HG02588 (cell line): ENCODE data around the gene SYCP1.
"Not testable (repeated sequence)": the region's sequence is repeated elsewhere in the genome, so short reads cannot be mapped to it uniquely, and the experiment has no call there.

Source experiments
- ATAC-seq: cut with Tn5 transposase; IDR thresholded peaks from one replicate; pipeline ENCODE4 v1.9.1; 2021; ENCODE audit warnings: mild to moderate bottlenecking, moderate library complexity; ENCODE audit not compliant: unreplicated experiment

The SYCP1 gene

DNA sequence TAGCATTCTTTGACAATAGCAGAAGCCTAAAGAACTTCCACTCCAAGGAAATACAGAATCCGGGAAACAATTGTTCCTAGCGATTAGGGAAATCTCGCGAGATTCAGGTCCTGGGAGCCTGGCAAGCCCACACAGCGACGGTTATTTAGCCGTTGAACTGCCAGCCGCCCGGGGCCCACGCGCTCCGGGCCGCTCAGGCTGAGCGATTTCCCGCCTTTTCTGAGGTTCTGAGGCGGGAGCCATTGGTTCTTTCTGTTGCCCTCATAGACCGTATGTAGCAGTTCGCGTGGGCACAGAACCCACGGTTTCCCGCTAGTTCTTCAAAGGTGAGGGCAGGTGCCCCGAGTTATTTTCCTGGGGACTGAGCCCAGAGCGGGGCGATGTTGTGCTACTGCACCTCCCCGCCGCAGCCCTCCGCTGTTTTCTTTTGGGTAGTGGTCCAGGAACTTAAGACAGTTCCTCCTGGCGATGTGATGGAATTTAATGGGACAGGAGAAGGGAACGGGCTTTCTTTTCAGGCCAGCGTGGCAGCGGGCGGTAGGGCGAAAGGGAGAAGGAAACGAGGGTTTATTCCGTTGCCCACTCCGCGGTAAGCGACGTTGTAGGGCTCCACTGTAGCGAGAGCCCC lies at the start of gene SYCP1:
SYCP1 (plus strand) TSS at position 171 of the 628 bp plus-strand sequence. CDS start 602 bp downstream, outside the sequence.
- ATAC-seq = no peak

GRCh38 chr1:114819869-114820268 lies 34.8 kb upstream of the SYCP1 start:
- no peak for ATAC-seq

DNA sequence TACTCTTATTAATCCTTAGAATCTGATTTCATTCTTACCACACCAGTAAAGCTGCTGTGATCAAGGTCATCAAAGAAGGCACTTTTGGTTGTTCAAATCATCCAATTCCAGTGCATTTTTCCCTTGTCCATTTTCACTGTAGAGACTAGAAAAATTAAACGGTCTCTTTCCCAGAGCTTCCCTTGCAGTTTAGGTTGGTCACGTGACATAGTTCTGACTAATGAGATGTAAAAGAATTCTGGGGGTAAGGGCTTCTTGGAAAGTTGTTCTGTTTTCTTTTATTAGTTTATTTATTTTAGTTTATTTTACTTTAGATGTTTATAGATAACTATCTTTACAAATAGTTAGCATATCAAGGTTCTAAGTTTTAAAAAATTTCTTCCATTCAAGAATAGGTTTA lies 34.3 kb upstream of the SYCP1 start:
- ATAC-seq = no peak

DNA sequence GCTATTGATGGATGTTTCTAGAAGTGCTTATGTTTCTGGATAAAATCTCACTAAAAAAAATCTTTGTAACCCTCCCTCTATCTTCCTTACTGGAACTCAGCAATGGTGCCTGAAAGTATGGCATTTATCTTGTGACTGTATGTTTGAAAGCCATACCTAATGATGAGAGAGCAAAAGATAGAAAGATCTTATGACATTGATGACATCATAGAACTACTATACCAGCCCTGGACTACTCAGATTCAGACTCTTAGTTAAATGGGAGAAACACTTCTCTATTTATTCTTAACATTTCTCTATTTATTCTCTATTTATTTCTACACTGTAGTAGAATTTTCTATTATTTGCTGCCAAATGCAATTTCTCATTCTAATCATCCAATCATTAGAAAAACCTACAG lies 32.7 kb upstream of the SYCP1 start:
- no peak for ATAC-seq

DNA sequence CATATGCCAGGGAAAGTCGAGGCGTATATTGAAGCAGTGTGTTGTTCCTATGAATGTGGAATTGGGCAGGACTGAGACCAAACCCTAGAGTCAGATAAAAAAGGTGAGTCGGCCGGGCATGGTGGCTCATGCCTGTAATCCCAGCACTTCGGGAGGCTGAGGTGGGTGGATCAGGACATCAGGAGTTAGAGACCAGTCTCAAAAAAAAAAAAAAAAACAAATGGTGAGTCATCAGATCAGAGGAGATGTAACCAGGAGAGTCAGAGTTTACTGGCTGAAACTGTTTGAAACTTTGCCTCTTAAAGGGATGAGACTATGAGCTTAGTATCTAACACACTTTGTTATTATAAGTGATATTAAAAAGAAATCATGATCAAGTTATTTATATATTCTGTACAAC lies 26.4 kb upstream of the SYCP1 start:
- no peak for ATAC-seq

- ATAC-seq = not testable (repeated sequence)
Measured at GRCh38 chr1:114830075-114830474, 24.6 kb upstream of the SYCP1 start.

DNA sequence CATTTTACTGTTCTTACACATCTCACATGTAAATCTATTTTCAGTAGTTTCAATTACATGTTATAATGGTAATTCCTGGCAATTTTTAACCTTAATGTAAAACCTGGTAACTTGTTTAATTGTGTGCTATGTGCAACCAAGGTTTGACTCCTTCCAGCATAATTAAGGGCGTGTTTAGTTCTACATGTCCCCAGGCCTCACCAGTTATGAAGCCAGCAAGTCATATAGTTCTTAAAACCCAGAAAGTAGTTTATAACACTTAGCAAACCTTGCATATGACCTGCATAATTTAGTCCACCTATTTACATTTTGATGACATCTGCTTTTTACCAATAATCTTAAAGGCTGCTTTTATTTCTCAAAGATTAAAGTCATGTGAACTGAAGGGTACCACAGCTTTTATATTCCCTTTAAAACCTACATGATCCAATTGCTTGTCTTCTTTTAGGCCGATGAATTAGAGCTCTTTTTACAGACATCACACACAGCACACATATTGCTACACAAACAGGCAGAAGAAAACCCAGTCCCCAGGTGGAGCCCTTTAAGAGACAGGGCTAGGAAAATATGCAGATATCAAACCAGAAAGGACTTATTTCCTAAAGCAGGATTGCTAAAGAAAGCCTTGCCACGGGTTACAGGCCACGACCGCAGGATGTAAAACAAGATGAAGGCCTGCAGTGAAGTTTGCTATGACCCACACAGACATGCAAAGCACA lies 23.2 kb upstream of the SYCP1 start:
- ATAC-seq = no peak

DNA sequence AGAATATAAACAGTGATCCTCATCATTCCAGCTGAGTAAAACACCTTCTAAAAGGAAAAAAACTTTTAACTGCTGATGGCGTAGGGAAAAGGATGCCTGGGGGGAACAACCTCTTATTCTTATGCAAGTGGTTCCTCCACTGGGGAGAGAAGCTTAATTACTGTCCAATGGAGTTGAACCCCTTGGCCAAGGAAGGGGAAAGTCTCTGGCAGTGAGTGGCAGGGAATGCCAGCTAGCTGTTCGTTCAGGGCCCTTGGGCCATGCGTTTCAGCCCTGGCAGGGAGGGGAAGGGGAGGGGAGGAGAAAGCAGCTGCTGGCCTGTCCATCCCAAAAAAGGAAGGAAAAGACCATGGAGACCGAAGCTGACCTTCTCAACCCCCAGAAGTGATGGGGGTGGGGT lies 22.6 kb upstream of the SYCP1 start:
- ATAC-seq = no peak

GRCh38 chr1:114833421-114833820 lies 21.2 kb upstream of the SYCP1 start:
- ATAC-seq = no peak

GRCh38 chr1:114844270-114844669 lies 10.4 kb upstream of the SYCP1 start:
- ATAC-seq = no peak

- ATAC-seq = no peak
Measured at GRCh38 chr1:114853584-114853983, 1.1 kb upstream of the SYCP1 start.

DNA sequence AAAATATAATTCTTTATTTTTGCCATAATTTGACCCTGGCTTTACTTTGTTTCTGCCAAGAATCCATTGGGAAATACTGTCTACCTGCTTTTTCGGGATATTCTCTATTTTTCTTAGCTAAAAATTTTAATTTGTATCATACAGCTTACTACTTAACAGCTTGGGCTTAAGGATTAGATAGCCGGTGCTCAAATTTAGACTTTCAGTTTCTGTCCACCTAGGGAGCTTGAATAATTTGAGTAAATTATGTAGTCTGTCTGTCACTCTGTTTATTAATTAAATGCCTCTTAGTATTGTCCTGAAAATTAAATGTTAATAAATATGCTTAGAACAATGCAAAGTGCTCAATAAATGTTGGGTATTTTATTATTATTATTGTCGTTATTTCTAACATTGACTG lies 6.7 kb downstream of the SYCP1 start:
- no peak for ATAC-seq

- ATAC-seq = no peak
Measured at GRCh38 chr1:114892194-114892918, 37.7 kb downstream of the SYCP1 start.

- ATAC-seq = no peak
Measured at GRCh38 chr1:114896795-114897194, 42.1 kb downstream of the SYCP1 start.

DNA sequence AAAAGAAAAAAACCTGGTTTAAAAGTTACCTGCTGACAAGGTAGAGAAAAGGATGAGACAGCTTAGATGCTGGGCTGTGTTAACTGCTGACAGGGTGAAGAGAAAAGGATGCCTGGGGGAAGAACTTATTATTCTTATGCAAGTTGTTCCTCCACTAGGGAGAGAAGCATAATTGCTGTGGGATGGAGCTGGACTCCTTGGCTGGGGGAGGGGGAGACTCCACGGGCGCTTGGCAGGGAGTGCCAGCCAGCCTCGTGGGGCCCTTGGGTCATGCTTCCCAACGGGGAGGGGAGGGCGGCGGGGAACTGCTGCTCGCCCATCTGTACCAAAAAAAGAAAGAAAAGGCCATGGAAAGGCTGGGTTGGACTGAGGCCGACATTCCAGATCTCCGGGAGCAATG lies 47.2 kb downstream of the SYCP1 start:
- no peak for ATAC-seq

GRCh38 chr1:114902343-114902742 lies 47.7 kb downstream of the SYCP1 start:
- no peak for ATAC-seq

DNA sequence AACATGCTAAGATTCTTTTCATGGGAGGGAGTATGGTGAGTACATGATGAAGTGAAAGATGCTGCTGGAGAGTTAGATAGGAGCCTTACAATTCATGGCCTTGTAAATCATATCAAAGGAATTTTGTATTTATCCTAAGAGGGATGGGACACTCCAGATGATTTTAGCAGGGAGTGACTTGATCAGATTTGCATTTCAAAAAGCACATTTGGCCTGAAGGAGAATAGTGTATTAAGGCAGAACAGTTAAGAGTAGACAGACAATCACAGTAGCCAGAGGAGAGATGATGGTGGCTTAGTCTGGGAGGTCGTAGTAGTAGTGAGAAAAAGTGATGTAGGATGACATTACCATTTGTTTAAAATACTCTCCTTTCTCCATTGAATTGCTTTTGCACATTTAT lies 48.8 kb downstream of the SYCP1 start:
- ATAC-seq = no peak

DNA sequence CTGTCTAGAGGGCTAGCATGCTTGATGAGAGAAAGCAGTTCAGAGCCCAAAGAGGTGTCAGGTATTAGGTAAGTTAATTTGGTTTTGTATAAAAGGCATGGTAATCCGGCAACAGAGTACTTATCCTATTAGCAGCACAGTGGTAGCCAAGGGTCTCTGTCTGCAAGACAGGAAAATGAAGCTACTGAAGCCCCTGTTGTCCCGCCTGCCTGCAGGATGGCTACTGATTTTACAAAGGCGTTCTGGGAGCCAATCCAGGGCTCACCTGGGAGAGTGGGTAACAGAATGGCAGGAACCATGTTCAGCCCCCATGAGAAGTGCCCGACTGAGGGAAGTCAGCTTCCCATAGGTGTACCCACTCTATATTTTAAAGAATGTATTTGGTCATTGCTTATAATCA lies 61.1 kb downstream of the SYCP1 start:
- not testable (repeated sequence) for ATAC-seq

DNA sequence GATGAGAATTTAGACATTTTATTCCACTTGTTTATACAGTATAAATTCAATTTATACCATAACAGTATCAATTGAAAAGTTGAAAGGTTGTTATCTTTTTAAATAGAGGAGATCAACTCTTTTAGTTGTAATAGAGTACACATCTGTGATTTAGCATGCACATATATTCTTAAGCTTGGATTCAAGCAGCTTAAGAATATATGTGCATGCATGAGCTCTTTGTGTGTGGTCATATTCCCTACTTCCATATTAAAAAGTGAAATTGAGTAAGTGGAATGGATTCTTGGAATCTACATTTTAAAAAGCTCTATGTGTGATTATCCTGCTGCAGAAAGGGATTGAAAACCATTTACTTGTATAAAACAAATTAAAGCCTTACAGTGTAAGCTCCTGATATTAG lies 71.9 kb downstream of the SYCP1 start:
- ATAC-seq = no peak

DNA sequence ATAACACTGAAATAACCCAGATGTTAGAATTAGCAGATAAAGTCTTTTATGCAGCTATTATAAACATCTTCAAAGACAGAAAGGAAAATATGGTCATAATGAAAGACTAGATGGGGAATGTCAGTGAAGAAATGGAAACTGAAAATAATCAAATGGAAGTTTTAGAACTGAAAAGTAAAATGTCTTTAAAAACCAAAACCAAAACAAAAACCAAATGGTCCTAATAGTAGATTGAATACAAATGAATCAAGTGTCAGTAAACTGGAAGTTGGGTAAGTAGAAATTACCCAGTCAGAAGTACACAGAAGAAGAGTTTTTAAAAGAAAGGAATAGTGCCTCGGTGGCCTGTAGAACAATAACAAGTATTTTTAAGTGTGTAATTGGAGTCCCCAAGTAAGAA lies 72.7 kb downstream of the SYCP1 start:
- no peak for ATAC-seq

GRCh38 chr1:114956570-114956969 lies 101.9 kb downstream of the SYCP1 start:
- ATAC-seq = no peak

DNA sequence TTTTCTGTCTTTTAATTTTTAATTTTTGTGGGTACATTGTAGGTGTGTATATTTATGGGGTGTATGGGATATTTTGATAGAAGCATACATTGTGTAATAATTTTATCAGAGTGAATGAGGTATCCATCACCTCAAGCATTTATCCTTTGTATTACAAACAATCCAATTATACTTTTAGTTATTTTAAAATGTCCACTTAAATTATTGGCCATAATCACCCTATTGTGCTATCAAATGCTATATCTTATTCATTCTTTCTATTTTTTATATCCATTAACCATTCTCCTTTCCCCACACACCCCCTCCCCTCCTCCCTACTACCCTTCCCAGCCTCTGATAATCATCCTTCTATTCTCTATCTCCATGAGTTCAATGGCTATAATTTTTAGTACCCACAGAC lies 104.8 kb downstream of the SYCP1 start:
- no peak for ATAC-seq
